Measurements from ENCODE around the gene MYO3B. TPM values are rescaled to one million over a fixed set of nuclear protein-coding genes. Genes with fewer than 3 reads are reported as not detected.

The MYO3B gene
- total and polyA plus RNA-seq, 2 of the 8 experiments (the other 6 are each of a cell fraction or from before 2014, with no cell fraction given) = 0.17 to 0.19 TPM

DNA sequence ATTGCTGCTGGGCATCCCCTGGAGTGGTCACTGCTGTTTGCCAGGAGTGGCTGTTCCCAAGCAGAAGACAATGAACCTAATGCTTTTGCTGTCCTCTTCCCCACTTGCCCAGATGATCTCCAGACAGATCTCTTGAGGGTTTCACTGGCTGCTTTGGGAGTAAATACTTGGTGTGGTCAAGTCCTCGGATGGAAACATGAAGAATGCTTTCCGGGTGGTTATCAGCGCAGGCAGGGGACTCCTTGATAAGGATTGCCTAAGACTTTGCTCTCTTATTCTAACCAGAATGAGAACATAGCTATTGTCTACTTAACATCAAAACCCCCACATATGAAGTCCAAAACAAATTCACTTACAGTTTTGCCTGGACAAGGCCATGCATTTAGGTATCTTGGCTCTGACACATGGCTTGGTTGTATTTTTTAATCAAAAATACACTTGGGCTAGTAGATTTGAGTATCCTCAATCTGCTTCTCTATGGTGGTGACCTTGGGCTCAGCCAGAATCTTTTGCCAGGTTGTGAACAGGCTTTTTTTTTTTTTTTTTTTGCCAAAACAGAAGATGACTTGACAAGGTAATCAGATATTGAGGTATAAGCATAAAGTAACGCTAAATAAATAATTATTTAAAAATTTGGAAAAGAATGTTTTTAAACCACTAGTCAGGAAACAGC lies 34.8 kb upstream of the MYO3B start:
- Histone ChIP-seq H3K27ac (ENCODE audit: low read depth, low read length) (no peak overlapping the region), H3K36me3 (ENCODE audit: control insufficient read depth in 2 of 4, insufficient read depth in 4 of 4, low read length in 3 of 4) (no peaks in the 10 kb centered on the region), H4K8ac (ENCODE audit: extremely low read depth, insufficient read depth, low read length) (no peak overlapping the region), H2AFZ (ENCODE audit: low read length) (no peak overlapping the region), H2BK120ac (replicated peaks; ENCODE audit: low read depth, low read length) (no peak overlapping the region), H3K14ac (ENCODE audit: insufficient read length) (no peak overlapping the region), H3K4me3 (ENCODE audit: extremely low read depth in 1 of 4, insufficient read depth in 2 of 4, low read depth in 3 of 4, low read length in 4 of 4) (no peak overlapping the region), H2BK5ac (ENCODE audit: low read depth, low read length) (no peak overlapping the region), H3K4me1 (replicated peaks in 1 of 4; ENCODE audit: control insufficient read depth in 3 of 4, insufficient read depth in 4 of 4, low read length in 3 of 4) (peaks cover 0 to 3% (median 0%) of the 10 kb centered on the region in 4 experiments; a peak in 3 of 7 replicates), H3K4ac (replicated peaks; ENCODE audit: insufficient read length, low read depth, low read length) (no peak overlapping the region), H3K79me1 (ENCODE audit: low read depth, low read length) (no peaks in the 10 kb centered on the region), H3K23ac (ENCODE audit: insufficient read length) (no peak overlapping the region), H3K18ac (ENCODE audit: extremely low read depth, low read length) (no peak overlapping the region), H3K4me2 (ENCODE audit: insufficient read depth in 1 of 2, low read depth in 2 of 2, low read length in 2 of 2) (no peak overlapping the region), H3K9me3 (ENCODE audit: insufficient read depth in 2 of 2, low read depth in 1 of 2, low read length in 1 of 2) (peaks cover 1 to 5% of the 10 kb centered on the region in 2 experiments; a peak in 1 of 4 replicates), H3K79me2 (ENCODE audit: control insufficient read depth in 1 of 2, insufficient read depth in 2 of 2, low read length in 2 of 2) (no peaks in the 10 kb centered on the region), H2AK5ac (ENCODE audit: low read depth, low read length) (no peak overlapping the region), H4K20me1 (replicated peaks in 1 of 2; ENCODE audit: control insufficient read depth in 1 of 2, insufficient read depth in 2 of 2, low read length in 2 of 2) (no peaks in the 10 kb centered on the region), H3K27me3 (replicated peaks in 1 of 4; ENCODE audit: control insufficient read depth in 3 of 4, extremely low read depth in 1 of 4, insufficient read depth in 3 of 4, low read length in 3 of 4) (no peaks in the 10 kb centered on the region; a peak in 1 of 7 replicates), H3K9ac (replicated peaks in 1 of 4; ENCODE audit: extremely low read depth in 1 of 4, low read depth in 3 of 4, low read length in 3 of 4) (no peak overlapping the region), H2BK20ac (ENCODE audit: low read length) (no peak overlapping the region), H4K5ac (ENCODE audit: insufficient read length, low read depth, low read length) (no peak overlapping the region), H3K56ac (replicated peaks; ENCODE audit: insufficient read length, low read depth, low read length) (no peak overlapping the region), H4K91ac (replicated peaks; ENCODE audit: insufficient read length, low read length) (no peak overlapping the region), H2BK15ac (ENCODE audit: low read length) (no peak overlapping the region), H3K23me2 (ENCODE audit: low read depth, low read length) (no peaks in the 10 kb centered on the region), H2BK12ac (ENCODE audit: low read depth, low read length) (no peak overlapping the region)
- no peak for DNase-seq (ENCODE audit: low read depth in 1 of 2, low spot score in 2 of 2)
- TF ChIP-seq SIRT6 (IDR thresholded peaks at IDR 0.05; ENCODE audit: low read length) (no peak), SUZ12 (IDR thresholded peaks at IDR 0.05; ENCODE audit: low read length) (no peak), KDM1A (IDR thresholded peaks at IDR 0.05; ENCODE audit: borderline replicate concordance, low read length) (no peak), SRF (IDR thresholded peaks at IDR 0.05; ENCODE audit: low read depth, low read length) (no peak), ASH2L (IDR thresholded peaks at IDR 0.05; ENCODE audit: low read length) (no peak), EGR1 (IDR thresholded peaks at IDR 0.05; ENCODE audit: borderline replicate concordance, low read depth, low read length) (no peak), KDM4A (IDR thresholded peaks at IDR 0.05; ENCODE audit: low read depth, low read length, severe bottlenecking) (no peak)
- CTCF ChIA-PET (ENCODE audit: partially characterized antibody) = no interaction called here
- 96% methylated on average over 4 of the region's 4 CpGs; no CpG with 5 or more reads in 1 of the 2 experiments for WGBS, 2 experiments (ENCODE audit: extremely low coverage in 1 of 2, insufficient coverage in 1 of 2, insufficient read length in 1 of 2, insufficient replicate concordance in 2 of 2, low coverage in 1 of 2, low lambda C conversion rate in 2 of 2, missing lambda C conversion rate in 1 of 2)
- no peak for FAIRE-seq
- POLR2A ChIA-PET (ENCODE audit: partially characterized antibody) = interaction anchor here (0.7 kb wide), 1 partner anchor 278 kb away, joined by 3 read pairs; no protein-coding TSS in a partner anchor
